Measurements from ENCODE around the gene AVPR2.

Gene AVPR2

GRCh38 chrX:153903991-153904957 lies at the start of gene AVPR2:
TSS of gene AVPR2 (plus strand) at chrX:153904673. CDS start at chrX:153905146, 473 bp downstream.
- DNase-seq (ENCODE audit: low spot score) = no peak

- no peak for DNase-seq (ENCODE audit: low spot score)
Measured at GRCh38 chrX:153854702-153855101, 49.8 kb upstream of the AVPR2 start.

- no peak for DNase-seq (ENCODE audit: low spot score)
Measured at GRCh38 chrX:153857348-153857903, 47.0 kb upstream of the AVPR2 start.

- no peak for DNase-seq (ENCODE audit: low spot score)
Measured at GRCh38 chrX:153861151-153861550, 43.3 kb upstream of the AVPR2 start.

GRCh38 chrX:153861733-153862310 lies 42.7 kb upstream of the AVPR2 start:
- DNase-seq (ENCODE audit: low spot score) = no peak

GRCh38 chrX:153862369-153863250 lies 41.9 kb upstream of the AVPR2 start:
- no peak for DNase-seq (ENCODE audit: low spot score)

- DNase-seq (ENCODE audit: low spot score) = no peak
Measured at GRCh38 chrX:153863251-153863991, 41.1 kb upstream of the AVPR2 start.

- no peak for DNase-seq (ENCODE audit: low spot score)
Measured at GRCh38 chrX:153864101-153864500, 40.4 kb upstream of the AVPR2 start.

- no peak for DNase-seq (ENCODE audit: low spot score)
Measured at GRCh38 chrX:153864561-153865320, 39.7 kb upstream of the AVPR2 start.

GRCh38 chrX:153865321-153865580 lies 39.2 kb upstream of the AVPR2 start:
- no peak for DNase-seq (ENCODE audit: low spot score)

- DNase-seq (ENCODE audit: low spot score) = no peak
Measured at GRCh38 chrX:153865685-153866084, 38.8 kb upstream of the AVPR2 start.

GRCh38 chrX:153866302-153867019 lies 38.0 kb upstream of the AVPR2 start:
- DNase-seq (ENCODE audit: low spot score) = no peak

GRCh38 chrX:153867139-153867538 lies 37.3 kb upstream of the AVPR2 start:
- no peak for DNase-seq (ENCODE audit: low spot score)

- no peak for DNase-seq (ENCODE audit: low spot score)
Measured at GRCh38 chrX:153867671-153868070, 36.8 kb upstream of the AVPR2 start.

GRCh38 chrX:153868576-153869472 lies 35.6 kb upstream of the AVPR2 start:
- DNase-seq (ENCODE audit: low spot score) = no peak

- no peak for DNase-seq (ENCODE audit: low spot score)
Measured at GRCh38 chrX:153869473-153870287, 34.8 kb upstream of the AVPR2 start.

GRCh38 chrX:153870288-153870690 lies 34.2 kb upstream of the AVPR2 start:
- DNase-seq (ENCODE audit: low spot score) = no peak

- no peak for DNase-seq (ENCODE audit: low spot score)
Measured at GRCh38 chrX:153870791-153871360, 33.6 kb upstream of the AVPR2 start.

Data from kidney tubule cell (primary cell).